A549 (cell line): ENCODE data around the gene NANS.

Source experiments
- CBX8 ChIP-seq: fragments of 200-600 bp; sonication (generic); IDR thresholded peaks from 2 replicates; pipeline ENCODE4 v1.6.1; 2016
- CEBPB ChIP-seq, 2 experiments: fragments of >200 bp in 1 of 2; sonication (Bioruptor Twin) in 1 of 2; formaldehyde crosslinking in 1 of 2; IDR thresholded peaks; 2 replicates each; pipeline ENCODE4 v1.6.1; 2012 to 2016
- CHD2 ChIP-seq: fragments of 150-350 bp; IDR thresholded peaks from 2 replicates; pipeline ENCODE4 v1.6.1; 2014; ENCODE audit warnings: low read length; ENCODE audit not compliant: partially characterized antibody
- CHD4 ChIP-seq: fragments of 200-600 bp; sonication (generic); IDR thresholded peaks from 2 replicates; pipeline ENCODE4 v1.6.1; 2016; ENCODE audit warnings: antibody characterized with exemption, mild to moderate bottlenecking, borderline replicate concordance
- ESRRA ChIP-seq: fragments of 150-350 bp; IDR thresholded peaks from 2 replicates; pipeline ENCODE4 v1.6.1; 2014; ENCODE audit warnings: mild to moderate bottlenecking, low read length, borderline replicate concordance
- FOSB ChIP-seq: fragments of 250-450 bp; sonication (Bioruptor Pico); IDR thresholded peaks from 2 replicates; pipeline ENCODE4 v1.5.0; 2020; ENCODE audit warnings: mild to moderate bottlenecking, moderate library complexity
- MAZ ChIP-seq: fragments of 150-350 bp; IDR thresholded peaks from 2 replicates; pipeline ENCODE4 v1.6.1; 2014; ENCODE audit warnings: antibody characterized with exemption, low read depth, low read length, borderline replicate concordance
- RFX5 ChIP-seq: fragments of 450-650 bp; IDR thresholded peaks from 2 replicates; pipeline ENCODE4 v1.7.1; 2014; ENCODE audit warnings: antibody characterized with exemption, mild to moderate bottlenecking, moderate library complexity
- SREBF2 ChIP-seq: fragments of 450-650 bp; IDR thresholded peaks from 2 replicates; pipeline ENCODE4 v1.6.1; 2014; ENCODE audit warnings: mild to moderate bottlenecking, moderate library complexity
- TF ChIP-seq, protein P1 (sequence below): fragments of >200 bp; sonication (Bioruptor Twin); formaldehyde crosslinking; IDR thresholded peaks from 3 replicates; pipeline ENCODE4 v1.5.1; 2016

DNA sequence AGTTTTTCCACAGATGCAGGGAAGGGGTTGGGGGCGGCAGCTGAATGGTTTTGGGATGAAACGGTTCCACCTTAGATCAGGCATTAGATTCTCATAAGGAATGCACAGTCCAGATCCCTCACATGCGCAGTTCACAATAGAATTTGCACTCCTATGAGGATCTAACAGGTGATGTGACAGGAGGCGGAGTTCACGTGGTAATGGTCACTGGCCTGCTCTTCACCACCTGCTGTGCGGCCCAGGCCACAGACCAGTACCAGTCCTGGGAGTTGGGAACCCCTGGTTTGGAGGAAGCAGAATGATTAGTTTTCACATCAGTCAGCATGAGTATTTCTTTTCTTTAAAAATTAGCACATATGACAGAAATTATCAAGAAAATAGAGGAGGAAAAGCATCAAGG is 47.1 kb upstream of the NANS start:
- no peak for TF ChIP-seq CHD4
- no peak for TF ChIP-seq CHD2
- TF ChIP-seq, protein P1, sequence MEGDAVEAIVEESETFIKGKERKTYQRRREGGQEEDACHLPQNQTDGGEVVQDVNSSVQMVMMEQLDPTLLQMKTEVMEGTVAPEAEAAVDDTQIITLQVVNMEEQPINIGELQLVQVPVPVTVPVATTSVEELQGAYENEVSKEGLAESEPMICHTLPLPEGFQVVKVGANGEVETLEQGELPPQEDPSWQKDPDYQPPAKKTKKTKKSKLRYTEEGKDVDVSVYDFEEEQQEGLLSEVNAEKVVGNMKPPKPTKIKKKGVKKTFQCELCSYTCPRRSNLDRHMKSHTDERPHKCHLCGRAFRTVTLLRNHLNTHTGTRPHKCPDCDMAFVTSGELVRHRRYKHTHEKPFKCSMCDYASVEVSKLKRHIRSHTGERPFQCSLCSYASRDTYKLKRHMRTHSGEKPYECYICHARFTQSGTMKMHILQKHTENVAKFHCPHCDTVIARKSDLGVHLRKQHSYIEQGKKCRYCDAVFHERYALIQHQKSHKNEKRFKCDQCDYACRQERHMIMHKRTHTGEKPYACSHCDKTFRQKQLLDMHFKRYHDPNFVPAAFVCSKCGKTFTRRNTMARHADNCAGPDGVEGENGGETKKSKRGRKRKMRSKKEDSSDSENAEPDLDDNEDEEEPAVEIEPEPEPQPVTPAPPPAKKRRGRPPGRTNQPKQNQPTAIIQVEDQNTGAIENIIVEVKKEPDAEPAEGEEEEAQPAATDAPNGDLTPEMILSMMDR: no peak
- TF ChIP-seq CBX8: no peak
- no peak for TF ChIP-seq SREBF2
- no peak for TF ChIP-seq FOSB (CRISPR knock-in tag)
- TF ChIP-seq CEBPB (IDR thresholded peaks at IDR 0.05): no peak
- no peak for TF ChIP-seq ESRRA
- TF ChIP-seq RFX5: no peak
- TF ChIP-seq MAZ: no peak
